Measurements from ENCODE around the gene AMN1.
"Not testable (repeated sequence)": the region's sequence is repeated elsewhere in the genome, so short reads cannot be mapped to it uniquely, and the experiment has no call there.

AMN1 gene

DNA sequence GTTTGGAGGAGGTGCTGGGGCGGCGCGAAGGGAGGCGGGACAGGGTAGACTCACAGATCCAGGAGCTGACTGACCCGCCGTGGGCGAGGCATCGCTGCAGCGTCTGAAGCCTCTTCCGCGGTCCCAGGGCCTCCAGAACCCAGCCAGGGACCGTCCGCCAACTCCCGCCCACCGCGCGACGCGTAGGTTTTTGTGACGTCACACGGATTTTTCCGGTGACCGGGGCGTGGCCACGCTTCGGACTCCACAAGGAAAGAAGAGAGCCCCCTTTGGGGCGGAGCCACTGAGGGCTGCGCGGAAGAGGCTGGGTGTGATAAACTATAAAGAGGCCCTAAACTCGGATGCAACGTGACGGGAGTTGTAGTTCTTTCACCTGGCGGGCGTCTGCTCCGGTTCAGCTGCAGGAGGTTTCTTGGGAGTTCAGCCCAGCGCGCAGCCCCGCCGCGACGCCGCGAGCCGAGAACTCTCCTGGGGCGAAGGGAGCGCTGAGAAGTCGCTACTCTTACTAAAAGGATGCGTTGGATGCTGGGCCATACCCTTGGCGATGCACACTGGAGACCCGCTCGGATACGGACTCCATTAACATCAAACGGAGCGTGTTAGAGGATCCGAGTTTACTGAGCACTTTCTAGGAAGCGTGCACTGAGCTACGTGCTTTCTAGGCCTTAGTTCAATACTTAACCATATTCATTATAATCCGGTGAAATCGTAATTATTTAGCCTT is at the start of gene AMN1:
TSS of gene AMN1 (minus strand) at position 105 of the 724 bp plus-strand sequence. CDS start at position 92, 13 bp downstream.
- peak; percentile 98 for DNase-seq

GRCh38 chr12:31773867-31774266 is 45.0 kb upstream of the AMN1 start:
- no peak for DNase-seq

- no peak for DNase-seq
Observed at GRCh38 chr12:31773223-31773750, 44.5 kb upstream of the AMN1 start.

GRCh38 chr12:31772685-31773222 is 43.9 kb upstream of the AMN1 start:
- no peak for DNase-seq

DNA sequence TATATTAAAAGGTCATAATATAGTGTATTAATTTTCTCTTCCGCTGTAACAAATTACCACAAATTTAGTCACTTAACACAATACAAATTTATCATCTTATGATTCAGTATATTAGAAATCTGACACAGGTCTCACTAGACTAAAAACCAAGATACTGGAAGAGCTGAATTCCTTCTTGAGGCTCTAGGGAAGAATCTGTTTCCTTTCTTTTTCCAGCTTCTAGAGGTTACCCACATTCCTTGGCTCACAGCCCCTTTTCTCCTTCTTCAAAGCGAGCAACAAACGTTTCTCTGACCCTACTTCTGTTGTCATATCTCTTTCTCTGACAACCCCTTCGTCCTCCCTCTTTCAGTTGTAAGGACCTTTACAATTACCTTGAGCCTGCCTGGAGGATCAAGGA is 43.4 kb upstream of the AMN1 start:
- DNase-seq, result no peak

DNA sequence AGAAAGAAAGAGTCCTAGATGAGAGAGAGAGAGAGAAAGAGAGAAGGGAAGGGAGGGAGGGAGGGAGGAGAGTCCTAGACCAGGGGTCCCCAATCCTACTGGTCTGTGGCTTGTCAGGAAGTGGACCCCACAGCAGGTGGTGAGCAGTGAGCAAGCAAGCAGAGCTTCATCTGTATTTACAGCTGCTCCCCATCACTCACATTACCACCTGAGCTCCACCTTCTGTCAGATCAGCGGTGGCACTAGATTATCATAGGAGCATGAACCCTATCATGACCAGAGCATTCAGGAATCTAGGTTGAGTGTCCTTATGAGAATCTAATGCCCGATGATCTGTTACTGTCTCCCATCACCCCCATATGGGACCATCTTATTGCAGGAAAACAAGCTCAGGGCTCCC is 39.2 kb upstream of the AMN1 start:
- no peak for DNase-seq

DNA sequence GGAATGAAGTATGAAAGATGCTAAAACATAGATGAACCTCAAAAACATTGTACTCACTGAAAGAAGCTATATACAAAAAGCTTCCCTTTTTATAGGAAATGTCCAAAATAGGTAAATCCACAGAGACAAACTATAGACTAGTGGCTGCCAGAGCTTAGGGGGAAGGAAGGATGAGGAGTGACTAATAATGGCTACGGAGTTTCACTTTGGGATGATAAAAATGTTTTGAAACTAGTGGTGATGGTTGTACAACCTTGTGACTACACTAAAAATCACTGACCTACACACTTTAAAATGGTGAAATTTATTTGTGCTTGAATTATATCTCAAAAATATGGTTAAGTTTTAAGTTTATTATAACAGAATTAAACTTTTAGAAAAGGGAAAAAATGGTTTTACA is 37.1 kb upstream of the AMN1 start:
- DNase-seq, result no peak

DNA sequence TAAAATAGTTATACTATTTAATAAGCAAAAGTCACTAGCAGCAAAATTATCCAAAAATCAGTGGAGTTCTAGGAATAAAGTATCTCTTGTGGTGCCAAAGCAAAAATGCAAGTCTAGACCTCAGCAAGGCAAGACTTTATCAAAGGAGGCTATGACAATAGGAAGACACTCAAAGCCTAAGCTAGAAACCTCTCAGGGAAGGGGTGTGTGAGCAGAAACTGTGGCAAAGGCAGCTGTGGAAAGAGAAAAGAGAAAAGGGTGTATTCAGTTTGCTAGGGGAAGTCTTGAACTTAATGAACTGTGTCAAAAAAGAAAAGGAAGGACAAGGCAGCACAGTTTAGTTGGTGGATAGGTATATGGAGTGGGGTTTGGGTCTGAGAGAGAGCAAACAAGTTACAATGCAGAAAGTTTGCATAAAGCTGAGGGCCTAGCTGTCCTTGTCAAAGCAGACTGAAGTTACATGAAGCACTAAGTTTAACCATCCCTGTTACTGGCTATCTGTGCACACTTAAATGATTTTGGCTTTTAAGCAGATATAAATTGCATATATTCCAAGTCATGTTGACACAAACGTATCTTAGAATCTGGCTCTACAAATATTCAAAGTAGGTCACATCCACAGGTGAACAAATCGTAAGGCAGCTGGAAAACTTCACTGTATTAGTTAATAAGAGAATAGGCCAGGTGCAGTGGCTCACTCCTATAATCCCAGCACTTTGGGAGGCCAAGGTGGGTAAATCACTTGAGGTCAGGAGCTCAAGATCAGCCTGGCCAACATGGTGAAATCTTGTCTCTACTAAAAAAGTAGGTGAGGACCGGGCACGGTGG is 31.0 kb upstream of the AMN1 start:
- no peak for DNase-seq

GRCh38 chr12:31758297-31758696 is 29.5 kb upstream of the AMN1 start:
- not testable (repeated sequence) for DNase-seq

DNA sequence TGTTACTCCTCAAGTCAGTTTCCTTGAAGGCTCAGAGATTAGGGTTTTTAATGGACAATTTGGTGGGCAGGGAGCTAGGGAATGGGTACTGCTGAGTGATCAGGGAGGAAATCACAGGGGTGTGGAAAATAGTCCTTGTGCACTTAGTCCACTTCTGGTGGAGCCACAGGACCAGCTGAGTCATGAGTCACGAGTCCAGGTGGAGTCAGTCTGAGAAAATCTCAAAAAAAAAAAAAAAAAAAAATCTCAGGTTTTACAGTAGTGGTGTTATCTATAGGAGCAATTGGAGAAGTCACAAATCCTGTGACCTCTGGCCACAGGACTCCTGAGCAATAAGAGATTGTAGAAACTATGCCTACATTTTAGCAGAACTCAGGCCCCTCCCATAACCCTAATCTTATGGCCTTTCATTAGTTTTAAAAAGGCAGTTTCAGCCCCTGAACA is 28.2 kb upstream of the AMN1 start:
- DNase-seq, result no peak

DNA sequence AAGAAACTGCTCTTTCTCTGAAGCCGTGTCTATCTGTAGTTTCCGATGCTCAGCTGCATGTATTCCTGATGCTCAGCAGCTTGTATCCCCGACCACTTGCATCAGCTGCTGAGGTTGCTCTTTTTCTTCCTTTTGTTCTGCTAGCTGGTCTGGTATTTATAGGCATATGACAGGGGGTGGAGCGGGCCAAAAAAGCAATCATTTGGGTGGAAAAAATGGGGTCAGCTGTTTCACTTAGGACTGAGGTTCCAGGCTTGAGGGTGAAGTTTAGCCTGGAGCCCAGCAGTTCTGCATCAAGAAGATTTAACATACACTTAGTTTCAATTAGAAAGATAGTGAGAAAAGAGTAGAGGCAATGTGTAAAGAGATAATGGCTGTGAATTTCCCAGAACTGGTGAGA is 23.6 kb upstream of the AMN1 start:
- no peak for DNase-seq

DNA sequence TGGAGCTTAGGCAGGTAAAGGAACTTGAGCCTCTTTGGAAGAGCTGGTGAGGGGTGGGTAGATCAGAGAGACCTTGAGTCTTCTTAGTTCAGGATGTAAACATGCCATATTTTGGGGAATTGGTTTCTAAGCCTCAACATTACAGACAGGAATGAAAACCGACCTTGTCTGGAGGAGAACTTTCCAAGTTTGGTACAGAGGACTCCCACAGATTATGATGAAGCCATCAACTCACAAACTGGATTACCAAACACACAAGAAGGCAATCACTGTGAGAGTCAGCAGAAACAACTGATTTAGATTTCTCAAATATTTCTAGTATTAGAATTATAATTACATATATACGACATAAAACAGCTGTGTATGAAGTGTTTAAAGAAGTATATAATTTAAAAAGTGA is 22.3 kb upstream of the AMN1 start:
- DNase-seq, result no peak

DNA sequence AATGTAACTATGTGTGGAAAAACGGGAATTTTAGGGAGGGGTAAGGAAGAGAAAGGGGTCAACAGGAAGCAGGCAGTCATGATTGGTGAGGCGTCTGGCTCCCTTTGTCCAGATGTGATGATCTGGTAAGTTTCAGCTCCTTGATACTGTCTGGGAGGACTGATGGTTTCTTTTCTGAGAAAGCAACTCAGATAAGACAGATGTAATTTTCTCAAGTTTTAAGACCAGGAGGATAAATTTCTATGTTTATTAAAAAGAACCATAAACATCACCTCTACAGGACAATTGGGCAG is 21.9 kb upstream of the AMN1 start:
- no peak for DNase-seq

- DNase-seq, result peak; percentile 87
Observed at GRCh38 chr12:31749024-31749704, 20.3 kb upstream of the AMN1 start.

DNA sequence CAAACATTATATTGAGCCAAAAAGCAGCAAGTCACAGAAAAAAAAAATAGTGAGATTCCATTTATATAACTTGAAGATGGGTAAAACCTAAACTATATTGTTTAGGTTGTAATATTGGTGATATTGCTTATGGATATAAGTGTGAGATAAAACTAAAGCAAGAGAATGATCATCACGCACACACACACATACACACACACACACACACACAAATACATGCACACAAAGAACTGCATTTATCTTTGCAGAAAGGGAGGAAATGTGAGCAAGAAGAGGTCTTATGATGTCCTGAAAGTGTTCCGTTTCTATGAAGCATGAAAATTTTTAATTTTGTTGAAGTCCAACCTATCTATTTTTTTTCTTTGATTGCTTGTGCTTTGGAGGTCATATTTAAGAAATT is 16.4 kb upstream of the AMN1 start:
- DNase-seq, result no peak

- DNase-seq, result not testable (repeated sequence)
Observed at GRCh38 chr12:31744363-31744762, 15.5 kb upstream of the AMN1 start.

DNA sequence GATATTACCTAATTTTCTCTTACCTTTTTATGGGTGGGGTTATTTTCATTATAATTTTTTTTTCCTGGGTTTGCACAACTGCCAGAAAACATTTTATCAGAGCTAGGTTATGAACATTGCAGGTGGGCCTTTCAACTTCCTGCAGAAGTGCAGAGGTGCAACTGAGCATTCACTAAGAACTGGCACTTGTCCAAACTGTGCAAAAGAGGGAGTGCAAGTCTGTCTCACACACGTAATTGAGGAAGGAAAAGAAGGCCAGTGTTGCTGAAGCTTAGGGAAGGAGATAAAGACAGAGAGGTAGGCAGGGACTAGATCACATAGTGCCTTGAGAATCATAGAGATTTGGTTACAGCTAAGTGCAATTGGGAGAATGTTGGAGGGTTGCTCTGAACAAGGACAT is 14.1 kb upstream of the AMN1 start:
- peak; percentile 50 for DNase-seq

DNA sequence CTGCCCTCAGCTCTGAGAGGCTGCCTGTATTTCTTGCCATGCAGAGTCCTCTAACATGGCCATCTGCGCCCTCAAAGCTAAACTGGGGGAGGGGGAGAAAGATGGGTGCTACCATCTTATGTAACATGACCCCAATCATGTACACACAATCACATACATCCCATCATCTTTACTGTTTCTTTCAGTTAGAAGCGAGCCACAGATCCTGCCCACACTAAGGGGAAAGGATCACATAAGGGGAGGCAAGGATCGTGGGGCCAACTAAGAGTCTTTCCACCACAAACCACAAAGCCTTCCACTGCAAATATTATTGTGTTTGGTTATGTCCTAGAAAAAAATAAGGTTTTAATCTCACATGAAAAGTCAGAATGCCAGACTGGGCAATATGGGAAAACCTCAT is 11.8 kb upstream of the AMN1 start:
- no peak for DNase-seq

GRCh38 chr12:31737763-31738162 is 8.9 kb upstream of the AMN1 start:
- DNase-seq, result no peak

DNA sequence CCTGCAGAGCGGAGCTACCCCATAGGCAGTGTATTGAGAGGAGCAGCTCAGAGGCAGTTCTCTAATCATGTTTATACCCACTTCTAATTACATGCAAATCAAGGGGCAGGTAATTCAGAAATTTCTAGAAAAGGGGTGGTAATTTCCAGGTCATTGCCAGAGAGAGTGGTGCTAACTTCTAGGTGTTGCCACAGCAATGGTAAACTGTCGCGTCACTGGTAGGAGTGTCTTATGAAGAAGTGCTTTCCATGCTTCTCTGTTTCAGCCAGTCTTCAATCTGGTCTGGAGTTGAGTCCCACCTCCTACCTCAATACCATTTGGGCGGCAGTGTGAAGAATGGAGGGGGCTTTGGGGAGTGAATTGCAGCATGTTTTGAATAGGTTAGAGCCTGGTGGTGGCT is 8.5 kb upstream of the AMN1 start:
- no peak for DNase-seq

DNA sequence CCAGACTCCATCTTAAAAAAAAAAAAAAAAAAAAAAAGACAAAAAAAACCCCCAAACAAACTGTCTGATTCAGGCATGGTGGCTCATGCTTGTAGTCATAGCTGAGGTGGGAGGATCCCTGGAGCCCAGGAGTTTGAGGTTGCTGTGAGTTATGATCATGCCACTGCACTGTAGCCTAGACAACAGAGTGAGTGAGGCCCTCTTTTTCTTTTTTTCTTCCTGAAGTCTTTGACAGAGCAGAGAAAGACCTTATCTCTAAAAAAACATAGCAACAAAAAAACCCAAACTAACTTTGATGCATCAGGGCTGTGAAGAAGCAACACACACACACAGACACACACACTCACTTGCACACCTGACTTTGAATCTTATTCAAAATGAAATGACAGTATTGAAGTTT is 7.7 kb upstream of the AMN1 start:
- no peak for DNase-seq

GRCh38 chr12:31733549-31734432 is 5.0 kb upstream of the AMN1 start:
- not testable (repeated sequence) for DNase-seq
